K562 (cell line): ENCODE measurements around the gene CAPZB. TPM values are rescaled to one million over a fixed set of nuclear protein-coding genes. Genes with fewer than 3 reads are reported as not detected.

Source experiments
- ATAC-seq: fragments of 200-7000 bp; cut with Tn5 transposase; 3 replicates; pipeline ENCODE4 v1.9.1; 2020; ENCODE audit warnings: moderate library complexity
- BruUV-seq: library from RNA; stranded (reverse); fragments of 400-500 nt; replicated peaks from 2 replicates; lab custom pipeline; 2021; lab: Mats Ljungman, UMichigan
- CTCF ChIA-PET: fragments of 300-600 bp; formaldehyde crosslinking; extraction: SDS; loops from one replicate; lab custom pipeline; 2021; ENCODE audit warnings: low intra/inter-chr PET ratio; lab: Yijun Ruan, JAX
- POLR2A ChIA-PET: fragments of 300-600, 350-650 bp; sonication (Branson Sonifier 250); formaldehyde crosslinking; extraction: SDS; loops from one replicate; lab custom pipeline; 2021; ENCODE audit warnings: antibody characterized with exemption, inconsistent platforms; lab: Yijun Ruan, JAX
- DNase-seq, 4 experiments: peaks; one replicate each; pipeline versions ENCODE4 v3.0.0 to v3.0.0-alpha.2; 2011 to 2018; ENCODE audit warnings: low spot score in 3 of 4, mixed read lengths in 3 of 4; ENCODE audit errors: extremely low read depth in 1 of 4
- FAIRE-seq: peaks from 2 replicates; lab custom pipeline; 2011; peaks lifted over from hg19 to GRCh38; lab: Jason Lieb, UNC
- H2AFZ ChIP-seq: 2 replicates; pipeline ENCODE4 v1.6.0; 2011; ENCODE audit warnings: low read depth, low read length, control low read depth, inconsistent platforms
- H3K27ac ChIP-seq: fragments of 200-600 bp; 3 replicates; pipeline ENCODE4 v1.8.0; 2011; ENCODE audit warnings: low read depth, mild to moderate bottlenecking, control low read depth, inconsistent platforms, low read length, moderate library complexity, mixed read lengths; ENCODE audit errors: extremely low read depth
- H3K27me3 ChIP-seq, 2 experiments: fragments of 300-600 bp in 1 of 2; 2 replicates in 1 of 2; 3 replicates in 1 of 2; pipeline versions ENCODE4 v1.6.0 to v1.8.0; 2011; ENCODE audit warnings: inconsistent platforms in 2 of 2, low read length in 2 of 2, mild to moderate bottlenecking in 1 of 2, mixed read lengths in 1 of 2, moderate library complexity in 1 of 2; ENCODE audit not compliant: control insufficient read depth in 2 of 2, insufficient read depth in 2 of 2
- H3K36me3 ChIP-seq: fragments of 300-600 bp; 3 replicates; pipeline ENCODE4 v1.8.0; 2011; ENCODE audit warnings: mild to moderate bottlenecking, low read length, inconsistent platforms; ENCODE audit not compliant: control insufficient read depth, insufficient read depth
- H3K4me1 ChIP-seq, 2 experiments: fragments of 200-600 bp in 1 of 2; replicated peaks in 1 of 2; 2 replicates in 1 of 2; 3 replicates in 1 of 2; pipeline versions ENCODE4 v1.5.1 to v1.8.0; 2011; ENCODE audit warnings: inconsistent platforms in 2 of 2, low read length in 2 of 2, mild to moderate bottlenecking in 1 of 2, mixed read lengths in 1 of 2, moderate library complexity in 1 of 2; ENCODE audit not compliant: control insufficient read depth in 2 of 2, insufficient read depth in 2 of 2
- H3K4me2 ChIP-seq: 2 replicates; pipeline ENCODE4 v1.6.1; 2011; ENCODE audit warnings: low read length, control low read depth, inconsistent platforms, mixed read lengths; ENCODE audit not compliant: insufficient read depth
- H3K4me3 ChIP-seq: fragments of 200-600 bp; sonication (generic), shearing (Covaris generic); 2 replicates; pipeline ENCODE4 v1.5.1; 2016; ENCODE audit warnings: control low read depth, inconsistent platforms
- H3K79me2 ChIP-seq: fragments of 200-600 bp; 3 replicates; pipeline ENCODE4 v1.8.0; 2011; ENCODE audit warnings: low read length, inconsistent platforms; ENCODE audit not compliant: control insufficient read depth, insufficient read depth
- H3K9ac ChIP-seq, 2 experiments: 2 replicates each; pipeline versions ENCODE4 v1.6.0 to v1.6.1; 2011; ENCODE audit warnings: low read depth in 2 of 2, low read length in 2 of 2, control low read depth in 1 of 2, inconsistent platforms in 1 of 2, mild to moderate bottlenecking in 1 of 2, mixed read lengths in 1 of 2; ENCODE audit not compliant: insufficient read depth in 1 of 2
- H3K9me1 ChIP-seq: one replicate; pipeline ENCODE4 v1.6.0; 2011; ENCODE audit warnings: inconsistent platforms, mild to moderate bottlenecking, low read length, moderate library complexity; ENCODE audit not compliant: control insufficient read depth, insufficient read depth
- H3K9me3 ChIP-seq: replicated peaks from 2 replicates; pipeline ENCODE4 v1.5.1; 2011; ENCODE audit warnings: low read depth, low read length, inconsistent platforms; ENCODE audit not compliant: control insufficient read depth, insufficient read depth
- H4K20me1 ChIP-seq: replicated peaks from 2 replicates; pipeline ENCODE4 v1.6.1; 2011; ENCODE audit warnings: low read length, inconsistent platforms, mixed read lengths; ENCODE audit not compliant: control insufficient read depth, insufficient read depth
- ADNP ChIP-seq: fragments of 200-800 bp; sonication (Bioruptor generic); IDR thresholded peaks from 2 replicates; pipeline ENCODE4 v1.6.1; 2016; ENCODE audit warnings: missing genetic modification characterization, missing compliant biosample characterization
- BCOR ChIP-seq: fragments of 450-650 bp; IDR thresholded peaks from 2 replicates; pipeline ENCODE4 v1.6.1; 2016
- HDAC6 ChIP-seq: IDR thresholded peaks from 2 replicates; pipeline ENCODE4 v1.6.1; 2012; ENCODE audit warnings: low read depth, mild to moderate bottlenecking, control low read depth, inconsistent platforms, low read length, moderate library complexity
- KDM1A ChIP-seq, 2 experiments: fragments of 450-650 bp; IDR thresholded peaks; 2 replicates each; pipeline ENCODE4 v1.6.1; 2016; ENCODE audit warnings: mild to moderate bottlenecking in 2 of 2
- RBM25 ChIP-seq: fragments of 200-400 bp; formaldehyde crosslinking; IDR thresholded peaks from 2 replicates; pipeline ENCODE4 v1.6.1; 2018; ENCODE audit warnings: low read length, low read depth, moderate library complexity; ENCODE audit not compliant: severe bottlenecking
- TEAD1 ChIP-seq, 2 experiments: fragments of 450-650 bp in 1 of 2; sonication (generic) in 1 of 2; formaldehyde crosslinking; IDR thresholded peaks; 2 replicates each; pipeline versions ENCODE4 v1.4.0 to v1.8.0; 2020 to 2022; ENCODE audit warnings: mild to moderate bottlenecking in 2 of 2, missing genetic modification reagents in 1 of 2
- ZNF121 ChIP-seq: sonication (generic); formaldehyde crosslinking; conservative IDR thresholded peaks from 2 replicates; pipeline ENCODE4 v1.8.0; 2022; ENCODE audit warnings: missing genetic modification reagents
- ZNF778 ChIP-seq: fragments of 450-650 bp; formaldehyde crosslinking; IDR thresholded peaks from 2 replicates; pipeline ENCODE4 v1.4.0; 2020; ENCODE audit warnings: mild to moderate bottlenecking, moderate library complexity
- WGBS: fragments of 100-300 bp; shearing (Covaris generic); methylation state at CpG from one replicate; pipeline ENCODE4 v1.1.6; 2016; ENCODE audit warnings: low coverage, mixed read lengths; ENCODE audit not compliant: insufficient coverage; ENCODE audit errors: missing lambda C conversion rate; 5-methylcytosine and 5-hydroxymethylcytosine counted together
- in situ Hi-C: fragments of 300-500 bp; cut with MboI; formaldehyde crosslinking; loops from 4 replicates; pipeline ENCODE4 v1.15.0; 2018; ENCODE audit warnings: inconsistent platforms, mixed read lengths
- intact Hi-C: fragments of 100-400 bp; cut with micrococcal nuclease; formaldehyde crosslinking; loops from 2 replicates; pipeline ENCODE4 v1.14.2; 2022
- polyA plus RNA-seq, 8 experiments: library from polyadenylated mRNA; depleted of rRNA in 4 of 8; stranded (reverse) in 5 of 8; unstranded in 3 of 8; fragments of >200 nt; fragmentation: Nextera tagmentation in 2 of 8; fragmentation: Illumina TruSeq in 1 of 8; extraction: Ambion mirVana in 2 of 8; extraction: Trizol in 1 of 8; gene quantifications; 2 replicates each; pipeline versions ENCODE4 v1.2.1 to v1.2.3, GENCODE V29; 2011 to 2014; ENCODE audit warnings: inconsistent platforms in 1 of 8, missing spikeins in 1 of 8
- total RNA-seq, 7 experiments: library from RNA; depleted of rRNA in 6 of 7; stranded (reverse); fragments of >200 nt in 6 of 7; fragmentation: Illumina TruSeq in 2 of 7; extraction: Trizol in 2 of 7; gene quantifications; 2 replicates each; pipeline versions ENCODE4 v1.2.1 to v1.2.3, GENCODE V29; 2011 to 2021; ENCODE audit warnings: low replicate concordance in 1 of 7
- TF ChIP-seq, protein P1 (sequence below): sonication (generic); formaldehyde crosslinking; IDR thresholded peaks from 2 replicates; pipeline ENCODE4 v1.8.0; 2022; ENCODE audit warnings: mild to moderate bottlenecking, missing genetic modification reagents, borderline replicate concordance

Gene CAPZB
- total and polyA plus RNA-seq, 9 of the 15 experiments (the other 6 are each of a cell fraction or from before 2014, with no cell fraction given) = 57.6 to 297 (median 125) TPM

DNA sequence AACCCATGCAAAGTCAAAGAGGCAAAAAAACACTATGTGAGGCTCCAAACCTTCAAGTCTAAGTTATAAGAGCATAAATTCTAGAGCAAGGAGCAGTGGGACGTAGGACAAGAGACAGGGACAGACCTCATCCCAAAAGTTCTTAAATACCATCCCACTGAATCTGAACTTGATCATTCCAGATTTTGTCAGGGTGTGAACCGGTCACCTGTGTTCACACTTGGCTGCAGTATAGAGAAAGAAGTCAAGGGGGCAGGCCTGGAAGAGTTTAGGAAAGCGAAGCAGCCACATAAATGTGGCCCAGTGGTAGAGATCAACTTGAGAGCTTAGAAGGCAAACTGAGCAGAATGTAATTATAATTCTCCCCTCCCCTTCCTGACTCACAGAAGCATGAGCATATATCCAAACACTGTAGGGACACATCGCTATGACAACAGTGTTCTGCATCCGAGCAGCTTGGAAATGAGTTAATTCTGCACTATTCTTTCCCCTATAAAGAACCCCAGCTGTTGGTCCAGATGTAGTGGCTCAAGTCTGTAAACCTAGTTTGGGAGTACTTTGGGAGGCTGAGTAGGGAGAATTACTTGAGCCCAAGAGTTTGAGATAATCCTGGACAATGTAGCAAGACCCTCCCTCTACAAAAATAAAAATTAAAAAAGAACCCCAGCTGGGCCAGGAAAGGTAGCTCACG lies 176.1 kb downstream of the CAPZB start:
- no TSS peak for BruUV-seq
- no peak for ATAC-seq
- POLR2A ChIA-PET = interaction anchor here (0.6 to 4.0 kb wide), 3 partner anchors 21 to 288 kb away, joined by 3 to 19 read pairs (median 3); a partner anchor contains a TSS

DNA sequence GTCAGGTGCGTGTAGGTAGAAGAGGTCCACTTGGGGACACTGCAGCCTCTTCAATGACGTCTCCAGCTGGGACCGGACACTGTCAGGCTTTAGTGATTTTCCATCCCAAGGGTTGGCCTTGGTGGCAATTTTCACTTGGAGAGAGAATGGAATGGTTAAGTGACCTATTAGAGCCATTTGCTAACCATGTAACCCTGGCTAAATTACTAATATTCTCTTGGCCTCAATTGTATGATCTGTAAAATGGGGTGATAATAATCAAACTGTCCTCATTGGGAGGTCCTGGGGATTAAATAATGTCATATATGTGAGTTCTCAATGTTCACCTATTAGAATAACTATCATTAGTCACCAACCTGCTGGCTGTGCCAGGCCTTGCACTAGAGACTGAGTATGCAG lies 176.8 kb downstream of the CAPZB start:
- 94% methylated on average over 3 of the region's 3 CpGs for WGBS
- Histone ChIP-seq H4K20me1 (no peaks in the 10 kb centered on the region), H3K9ac (no peak overlapping the region), H3K27ac (no peak overlapping the region), H3K79me2 (peaks cover 29% of the 10 kb centered on the region), H3K4me2 (no peak overlapping the region), H3K27me3 (no peaks in the 10 kb centered on the region), H2AFZ (no peak overlapping the region), H3K4me3 (no peak overlapping the region), H3K9me3 (no peaks in the 10 kb centered on the region), H3K4me1 (peaks cover 14 to 35% of the 10 kb centered on the region in 2 experiments; a peak in 4 of 5 replicates), H3K36me3 (peaks cover 54% of the 10 kb centered on the region; the same call in 2 of the 3 replicates), H3K9me1 (peaks cover under 1% of the 10 kb centered on the region)
- in situ Hi-C loops = no loop called here
- FAIRE-seq (no peak), DNase-seq (no peak), ATAC-seq (no peak)
- intact Hi-C loops = no loop called here
- CTCF ChIA-PET = no interaction called here
- TF ChIP-seq BCOR = peak; percentile 79
- TF ChIP-seq ADNP = peak; percentile 45; the same call in 1 of the 2 replicates
- TF ChIP-seq KDM1A (IDR thresholded peaks at IDR 0.05) = peak; percentile 39 to 56; a peak in 2 of 4 replicates
- TF ChIP-seq RBM25 = peak; percentile 87
- TF ChIP-seq ZNF778 (CRISPR knock-in tag) = no peak
- TF ChIP-seq, protein P1, sequence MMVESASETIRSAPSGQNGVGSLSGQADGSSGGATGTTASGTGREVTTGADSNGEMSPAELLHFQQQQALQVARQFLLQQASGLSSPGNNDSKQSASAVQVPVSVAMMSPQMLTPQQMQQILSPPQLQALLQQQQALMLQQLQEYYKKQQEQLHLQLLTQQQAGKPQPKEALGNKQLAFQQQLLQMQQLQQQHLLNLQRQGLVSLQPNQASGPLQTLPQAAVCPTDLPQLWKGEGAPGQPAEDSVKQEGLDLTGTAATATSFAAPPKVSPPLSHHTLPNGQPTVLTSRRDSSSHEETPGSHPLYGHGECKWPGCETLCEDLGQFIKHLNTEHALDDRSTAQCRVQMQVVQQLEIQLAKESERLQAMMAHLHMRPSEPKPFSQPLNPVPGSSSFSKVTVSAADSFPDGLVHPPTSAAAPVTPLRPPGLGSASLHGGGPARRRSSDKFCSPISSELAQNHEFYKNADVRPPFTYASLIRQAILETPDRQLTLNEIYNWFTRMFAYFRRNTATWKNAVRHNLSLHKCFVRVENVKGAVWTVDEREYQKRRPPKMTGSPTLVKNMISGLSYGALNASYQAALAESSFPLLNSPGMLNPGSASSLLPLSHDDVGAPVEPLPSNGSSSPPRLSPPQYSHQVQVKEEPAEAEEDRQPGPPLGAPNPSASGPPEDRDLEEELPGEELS = no peak
- no TSS peak for BruUV-seq
- POLR2A ChIA-PET = no interaction called here

More for the DNA sequence above, 176.1 kb downstream of the CAPZB start:
- TF ChIP-seq ZNF121 (CRISPR knock-in tag) (peak; percentile 70), HDAC6 (no peak), TEAD1 (CRISPR knock-in tag; IDR thresholded peaks at IDR 0.05) (no peak)
- no peak overlapping the region for H3K9ac ChIP-seq
- H3K36me3 ChIP-seq = peaks cover 54% of the 10 kb centered on the region; the same call in 2 of the 3 replicates
- DNase-seq = no peak
- no peak overlapping the region for H3K4me3 ChIP-seq
- H3K79me2 ChIP-seq = peaks cover 36% of the 10 kb centered on the region
- peaks cover 22 to 42% of the 10 kb centered on the region in 2 experiments; a peak in 4 of 5 replicates for H3K4me1 ChIP-seq
- no peak for FAIRE-seq
- H2AFZ ChIP-seq = no peak overlapping the region
- 90% methylated on average over 6 of the region's 6 CpGs for WGBS
- peaks cover 2% of the 10 kb centered on the region for H3K9me1 ChIP-seq
- H3K27ac ChIP-seq = no peak overlapping the region
- H3K27me3 ChIP-seq = no peaks in the 10 kb centered on the region
- in situ Hi-C loops = no loop called here
- H3K4me2 ChIP-seq = no peak overlapping the region
- CTCF ChIA-PET = no interaction called here
- H3K9me3 ChIP-seq = no peaks in the 10 kb centered on the region
- intact Hi-C loops = no loop called here
- H4K20me1 ChIP-seq = no peaks in the 10 kb centered on the region; the same call in 1 of the 2 replicates
